HCT116 (cell line): ENCODE data around the gene PRKCQ. TPM values are rescaled to one million over a fixed set of nuclear protein-coding genes. Genes with fewer than 3 reads are reported as not detected.
A peak's percentile ranks its signal among the peaks of the same experiment; 100 is the strongest.

Experiments
- ATAC-seq: fragments of 200-7000 bp; cut with Tn5 transposase; 2 replicates; pipeline ENCODE4 v1.9.1; 2020; ENCODE audit warnings: mild to moderate bottlenecking, moderate library complexity
- BruUV-seq: library from RNA; stranded (reverse); fragments of 400-500 nt; replicated peaks from 2 replicates; lab custom pipeline; 2021; lab: Mats Ljungman, UMichigan
- CTCF ChIA-PET: fragments of 300-600 bp; sonication (Branson Sonifier 250); formaldehyde crosslinking; loops from one replicate; lab custom pipeline; 2021; ENCODE audit warnings: antibody characterized with exemption; lab: Charles Lee
- POLR2A ChIA-PET: fragments of 300-600, 350-600 bp; sonication (Branson Sonifier 250); formaldehyde crosslinking; loops from one replicate; lab custom pipeline; 2021; ENCODE audit warnings: antibody characterized with exemption; lab: Charles Lee
- RAD21 ChIA-PET, 2 experiments: fragments of 300-600 bp; sonication (Branson Sonifier 250); formaldehyde crosslinking; loops; one replicate each; lab custom pipeline; 2023; ENCODE audit warnings: low total read pairs in 2 of 2; ENCODE audit not compliant: uncharacterized antibody in 2 of 2, unreplicated experiment in 2 of 2, low non-redundant PET in 1 of 2; lab: Charles Lee
- DNase-seq: peaks from one replicate; pipeline ENCODE4 v3.0.0-alpha.2; 2010; ENCODE audit warnings: low read depth, low spot score
- H2AFZ ChIP-seq: fragments of 200-600 bp; shearing (Covaris generic), sonication (generic); 2 replicates; pipeline ENCODE4 v1.6.1; 2017; ENCODE audit warnings: low read depth, mixed run types, mixed read lengths, antibody characterized with exemption, low read length; ENCODE audit not compliant: poor library complexity, severe bottlenecking
- H3K27ac ChIP-seq: 2 replicates; pipeline ENCODE4 v1.5.1; 2012; ENCODE audit warnings: low read depth, low read length
- H3K27me3 ChIP-seq: fragments of 200-600 bp; sonication (generic); 2 replicates; pipeline ENCODE4 v1.6.1; 2016; ENCODE audit warnings: mixed run types, low read length, mixed read lengths; ENCODE audit not compliant: insufficient read depth
- H3K36me3 ChIP-seq, 2 experiments: fragments of 200-500 bp in 1 of 2; fragments of 200-600 bp in 1 of 2; sonication (Bioruptor generic) in 1 of 2; sonication (generic) in 1 of 2; 2 replicates each; pipeline versions ENCODE4 v1.5.1 to v1.6.1; 2014 to 2016; ENCODE audit warnings: low read length in 2 of 2, inconsistent platforms in 1 of 2, mixed read lengths in 1 of 2, mixed run types in 1 of 2; ENCODE audit not compliant: insufficient read depth in 2 of 2, control insufficient read depth in 1 of 2
- H3K4me1 ChIP-seq, 2 experiments: fragments of 200-600 bp in 1 of 2; sonication (generic) in 1 of 2; 2 replicates each; pipeline versions ENCODE4 v1.5.1 to v1.6.1; 2012 to 2017; ENCODE audit warnings: low read length in 2 of 2, inconsistent platforms in 1 of 2, mild to moderate bottlenecking in 1 of 2, mixed read lengths in 1 of 2, mixed run types in 1 of 2, moderate library complexity in 1 of 2; ENCODE audit not compliant: insufficient read depth in 2 of 2, control insufficient read depth in 1 of 2
- H3K4me2 ChIP-seq: fragments of 200-600 bp; sonication (generic); 2 replicates; pipeline ENCODE4 v1.6.1; 2017; ENCODE audit warnings: mixed run types, low read length, mixed read lengths
- H3K4me3 ChIP-seq, 2 experiments: fragments of 200-600 bp in 1 of 2; sonication (generic) in 1 of 2; replicated peaks in 1 of 2; 2 replicates each; pipeline ENCODE4 v1.5.1; 2011 to 2016; ENCODE audit warnings: low read length in 2 of 2, control low read depth in 1 of 2, low read depth in 1 of 2, mild to moderate bottlenecking in 1 of 2, mixed read lengths in 1 of 2, mixed run types in 1 of 2
- H3K79me2 ChIP-seq: fragments of 200-600 bp; sonication (generic); 2 replicates; pipeline ENCODE4 v1.6.1; 2017; ENCODE audit warnings: mild to moderate bottlenecking, mixed run types, low read length, moderate library complexity, mixed read lengths; ENCODE audit not compliant: insufficient read depth
- H3K9ac ChIP-seq: fragments of 200-600 bp; sonication (generic); 2 replicates; pipeline ENCODE4 v1.6.1; 2016; ENCODE audit warnings: low read length, mixed read lengths
- H3K9me2 ChIP-seq: fragments of 200-600 bp; sonication (generic), shearing (Covaris generic); 2 replicates; pipeline ENCODE4 v1.6.1; 2017; ENCODE audit warnings: mixed run types, mild to moderate bottlenecking, moderate library complexity; ENCODE audit not compliant: insufficient read depth
- H3K9me3 ChIP-seq, 2 experiments: fragments of 200-500 bp in 1 of 2; fragments of 200-600 bp in 1 of 2; sonication (Bioruptor generic) in 1 of 2; sonication (generic) in 1 of 2; 2 replicates each; pipeline ENCODE4 v1.6.1; 2014 to 2017; ENCODE audit warnings: low read length in 2 of 2, mixed read lengths in 2 of 2, inconsistent platforms in 1 of 2, low read depth in 1 of 2, mild to moderate bottlenecking in 1 of 2, mixed run types in 1 of 2, moderate library complexity in 1 of 2; ENCODE audit not compliant: control insufficient read depth in 1 of 2, insufficient read depth in 1 of 2
- H4K20me1 ChIP-seq: fragments of 200-600 bp; sonication (generic), shearing (Covaris generic); 2 replicates; pipeline ENCODE4 v1.6.1; 2017; ENCODE audit warnings: mixed run types, mild to moderate bottlenecking, moderate library complexity; ENCODE audit not compliant: insufficient read depth
- ATF3 ChIP-seq: IDR thresholded peaks from 2 replicates; pipeline ENCODE4 v1.6.1; 2012
- CBX3 ChIP-seq: IDR thresholded peaks from 2 replicates; pipeline ENCODE4 v1.6.1; 2012; ENCODE audit warnings: low read depth
- CEBPB ChIP-seq: IDR thresholded peaks from 2 replicates; pipeline ENCODE4 v1.6.1; 2012; ENCODE audit warnings: low read depth
- EGR1 ChIP-seq: IDR thresholded peaks from 2 replicates; pipeline ENCODE4 v1.6.1; 2012; ENCODE audit warnings: low read depth
- EZH2 ChIP-seq: fragments of 200-600 bp; sonication (generic); IDR thresholded peaks from 2 replicates; pipeline ENCODE4 v1.6.1; 2017; ENCODE audit warnings: antibody characterized with exemption, mixed run types
- POLR2A ChIP-seq: IDR thresholded peaks from 2 replicates; pipeline ENCODE4 v1.7.0; 2011; ENCODE audit warnings: borderline replicate concordance; ENCODE audit not compliant: insufficient read depth, insufficient read length; ENCODE audit errors: extremely low read depth
- SIN3A ChIP-seq: IDR thresholded peaks from 2 replicates; pipeline ENCODE4 v1.6.1; 2012; ENCODE audit warnings: low read depth
- SRF ChIP-seq: IDR thresholded peaks from 2 replicates; pipeline ENCODE4 v1.6.1; 2012; ENCODE audit warnings: low read depth
- intact Hi-C: fragments of 100-400 bp; cut with micrococcal nuclease; formaldehyde crosslinking; loops from 2 replicates; pipeline ENCODE4 v1.10.0; 2022
- total RNA-seq: library from RNA; stranded (reverse); gene quantifications from one replicate; pipeline ENCODE4 v1.2.1, GENCODE V29; 2021; ENCODE audit not compliant: unreplicated experiment

The PRKCQ gene
- total RNA-seq, 1 experiment from 2014 or later, result 0.54 TPM

DNA sequence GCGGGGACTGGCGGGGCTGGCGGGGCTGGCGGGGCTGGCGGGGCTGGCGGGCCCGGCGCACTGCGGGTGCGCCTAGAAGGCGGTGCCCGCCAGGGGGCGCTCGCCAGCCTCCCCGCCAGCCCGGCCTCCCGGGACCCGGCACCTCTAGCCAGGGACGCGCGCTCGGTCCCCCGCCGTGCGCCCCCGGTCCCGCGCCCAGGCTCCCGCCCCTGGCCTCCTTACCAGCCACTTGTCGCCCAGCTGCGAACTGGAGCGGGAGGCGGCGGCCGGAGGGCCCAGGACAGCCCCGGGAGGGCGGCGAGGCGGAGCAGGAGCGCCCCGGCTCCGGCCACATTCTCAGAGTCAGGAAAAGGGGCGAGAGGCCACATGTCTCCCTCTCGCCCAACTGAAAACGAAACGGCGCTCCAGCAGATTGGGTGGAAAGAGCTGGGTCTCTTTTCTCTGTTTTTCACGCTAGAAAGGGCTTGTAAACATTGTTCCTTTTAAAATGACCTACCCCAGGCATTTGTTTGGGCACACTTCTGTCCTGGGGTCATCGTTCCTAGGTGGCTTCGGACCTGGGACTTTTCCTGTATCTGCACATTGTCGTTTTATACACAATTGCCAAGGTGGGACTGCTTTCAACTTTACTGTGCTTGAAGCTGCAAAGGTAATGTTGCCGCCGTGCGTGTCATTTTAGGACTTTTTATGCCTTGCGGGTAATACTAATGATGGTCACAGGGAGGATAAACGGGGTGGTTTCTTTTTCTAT lies 378 bp upstream of the PRKCQ start (continued):
- TF ChIP-seq CBX3 (no peak), EZH2 (no peak), SRF (no peak), POLR2A (no peak), SIN3A (no peak)
- TF ChIP-seq, all 23 proteins: peak for 3

DNA sequence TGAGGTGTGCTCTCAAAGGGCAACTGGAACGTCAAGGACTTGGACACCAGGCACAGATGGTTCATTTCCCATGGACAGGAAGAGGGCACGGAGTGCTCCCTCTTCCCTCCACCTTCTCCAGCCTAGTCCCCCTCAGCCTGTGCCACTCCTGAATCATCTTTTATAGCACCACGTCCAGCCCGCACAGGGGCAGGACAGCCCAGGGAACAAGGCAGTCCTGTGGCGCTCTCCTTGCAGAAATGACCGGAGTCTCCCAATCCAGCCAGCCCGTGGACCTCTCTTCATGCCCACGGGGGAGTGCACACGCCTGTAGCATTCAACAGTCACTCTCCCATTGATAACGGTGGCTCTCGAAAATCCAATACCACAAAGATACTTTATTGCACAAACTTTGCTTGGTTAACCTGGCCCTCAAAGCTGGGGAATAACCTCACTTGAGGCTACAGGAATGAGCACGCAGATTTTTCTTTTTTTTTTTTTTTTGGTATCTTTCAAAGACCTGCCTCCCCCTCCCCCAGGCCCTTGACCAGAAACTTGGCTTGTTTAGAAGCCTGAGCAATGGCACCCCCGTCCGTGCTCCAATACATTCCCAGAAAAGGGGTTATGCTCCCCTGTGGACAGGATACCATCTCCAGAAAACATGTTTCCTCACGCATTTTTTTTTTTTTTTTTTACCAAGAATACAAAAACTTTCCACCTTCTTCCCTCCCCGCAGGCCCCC lies 733 bp downstream of the PRKCQ start:
- peaks cover 44% of the 10 kb centered on the region for H3K27me3 ChIP-seq
- H3K9me2 ChIP-seq, result no peaks in the 10 kb centered on the region
- DNase-seq, result no peak
- H3K36me3 ChIP-seq, result no peaks in the 10 kb centered on the region
- H3K9ac ChIP-seq, result no peak overlapping the region
- CTCF ChIA-PET, result no interaction called here
- RAD21 ChIA-PET, result no interaction called here
- no peaks in the 10 kb centered on the region for H3K79me2 ChIP-seq
- H3K9me3 ChIP-seq, result no peaks in the 10 kb centered on the region
- no TSS peak for BruUV-seq
- TF ChIP-seq CBX3 (no peak), SIN3A (no peak), ATF3 (no peak), CEBPB (no peak), EGR1 (no peak), SRF (no peak)
- no peaks in the 10 kb centered on the region for H4K20me1 ChIP-seq
- H3K27ac ChIP-seq, result no peak overlapping the region
- peaks cover 3 to 15% of the 10 kb centered on the region in 2 experiments; a peak in 2 of 4 replicates for H3K4me1 ChIP-seq
- POLR2A ChIA-PET, result no interaction called here
- H2AFZ ChIP-seq, result no peak overlapping the region
- peak overlapping the region; percentile 46 to 65 for H3K4me3 ChIP-seq
- intact Hi-C loops, result no loop called here
- no peak for ATAC-seq
- peak overlapping the region; percentile 82 for H3K4me2 ChIP-seq
